Duodenal mucosa (tissue), 2 donors: ENCODE measurements around the gene DCXR.

ENCODE experiments used
- H3K27ac ChIP-seq: one replicate; pipeline ENCODE4 v1.7.0; 2013; ENCODE audit warnings: low read depth, low read length
- H3K27me3 ChIP-seq, 2 donors: one replicate each; pipeline ENCODE4 v1.7.0; 2013; ENCODE audit warnings: low read length in 2 of 2, control low read depth in 1 of 2; ENCODE audit not compliant: insufficient read depth in 2 of 2, control insufficient read depth in 1 of 2
- H3K36me3 ChIP-seq, 2 donors: one replicate each; pipeline ENCODE4 v1.7.0; 2013; ENCODE audit warnings: low read length in 2 of 2, control low read depth in 1 of 2; ENCODE audit not compliant: insufficient read depth in 2 of 2, control insufficient read depth in 1 of 2
- H3K4me1 ChIP-seq, 2 donors: one replicate each; pipeline ENCODE4 v1.7.0; 2013; ENCODE audit warnings: low read length in 2 of 2, control low read depth in 1 of 2; ENCODE audit not compliant: insufficient read depth in 2 of 2, control insufficient read depth in 1 of 2
- H3K4me3 ChIP-seq, 2 donors: one replicate each; pipeline ENCODE4 v1.7.0; 2013; ENCODE audit warnings: low read length in 2 of 2, low read depth in 1 of 2
- H3K9ac ChIP-seq, 2 donors: one replicate each; pipeline ENCODE4 v1.7.0; 2013; ENCODE audit warnings: low read length in 2 of 2, low read depth in 1 of 2
- H3K9me3 ChIP-seq, 2 donors: one replicate each; pipeline ENCODE4 v1.7.0; 2013; ENCODE audit warnings: low read length in 2 of 2, control low read depth in 1 of 2; ENCODE audit not compliant: control insufficient read depth in 1 of 2

The DCXR gene

DNA sequence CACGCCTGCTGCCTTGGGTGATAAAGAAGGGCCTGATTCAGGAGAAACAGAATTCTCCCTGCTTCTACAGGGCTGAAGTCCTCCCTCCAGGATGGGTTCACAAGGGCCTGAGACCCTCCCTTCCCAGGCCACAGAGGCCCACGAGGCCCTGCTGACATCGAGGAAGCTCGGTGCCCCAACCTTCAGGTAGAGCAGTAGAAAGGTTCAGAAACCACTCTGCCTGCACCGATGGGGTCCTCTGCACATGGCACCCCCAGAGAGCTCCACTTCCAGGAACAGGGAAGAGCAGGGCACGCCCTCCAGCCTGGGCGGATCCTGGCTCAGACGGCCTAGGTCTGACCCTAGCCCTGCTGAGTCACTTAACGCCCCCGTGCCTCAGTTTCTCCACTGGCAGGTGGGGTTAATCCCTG lies 15.6 kb downstream of the DCXR start:
- Histone ChIP-seq H3K4me1 (peaks cover 25 to 44% of the 10 kb centered on the region in 2 donors), H3K4me3 (peak overlapping the region; percentile 81 to 85), H3K27me3 (no peaks in the 10 kb centered on the region), H3K27ac (peak overlapping the region; percentile 36), H3K9me3 (no peaks in the 10 kb centered on the region), H3K36me3 (peaks cover 4 to 7% of the 10 kb centered on the region in 2 donors), H3K9ac (peak overlapping the region; percentile 80 to 86)

GRCh38 chr17:82021107-82021899 lies 16.2 kb downstream of the DCXR start:
- Histone ChIP-seq H3K4me1 (peaks cover 25 to 44% of the 10 kb centered on the region in 2 donors), H3K27me3 (no peaks in the 10 kb centered on the region), H3K9me3 (no peaks in the 10 kb centered on the region), H3K36me3 (peaks cover 4 to 7% of the 10 kb centered on the region in 2 donors), H3K9ac (peak overlapping the region; percentile 80 to 86), H3K27ac (no peak overlapping the region), H3K4me3 (peak overlapping the region; percentile 81 to 85)

DNA sequence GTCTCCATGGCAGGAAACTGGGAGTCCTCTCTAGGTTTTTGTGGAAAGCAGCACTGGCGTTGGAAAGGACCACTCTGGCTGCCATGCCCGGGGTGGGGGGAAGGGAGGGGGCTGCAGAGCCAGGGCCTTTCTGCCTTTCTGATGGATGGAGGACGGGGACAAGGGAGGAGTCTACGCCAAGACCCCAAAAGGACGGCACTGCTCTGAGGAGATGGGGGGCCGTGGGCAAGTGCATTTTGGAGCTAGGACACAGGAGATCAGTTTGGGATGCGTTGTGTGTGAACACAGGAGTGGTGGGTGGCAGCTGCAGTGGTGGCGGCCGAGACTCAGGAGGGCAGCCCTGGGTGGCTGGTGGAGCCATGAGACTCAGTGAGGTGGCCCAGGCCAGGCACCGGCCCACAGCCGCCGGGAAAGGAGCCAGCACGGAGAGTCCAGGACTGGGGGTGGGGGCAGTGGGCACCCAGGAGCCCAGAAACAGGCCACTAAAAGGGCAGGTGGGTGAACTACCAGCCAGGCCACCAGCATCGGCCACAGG lies 16.9 kb downstream of the DCXR start:
- Histone ChIP-seq H3K9ac (peak overlapping the region in 1 of 2 donors; percentile 86), H3K27ac (no peak overlapping the region), H3K9me3 (no peaks in the 10 kb centered on the region), H3K36me3 (peaks cover 4 to 7% of the 10 kb centered on the region in 2 donors), H3K27me3 (no peaks in the 10 kb centered on the region), H3K4me1 (peaks cover 25 to 44% of the 10 kb centered on the region in 2 donors), H3K4me3 (peak overlapping the region in 1 of 2 donors; percentile 81)

DNA sequence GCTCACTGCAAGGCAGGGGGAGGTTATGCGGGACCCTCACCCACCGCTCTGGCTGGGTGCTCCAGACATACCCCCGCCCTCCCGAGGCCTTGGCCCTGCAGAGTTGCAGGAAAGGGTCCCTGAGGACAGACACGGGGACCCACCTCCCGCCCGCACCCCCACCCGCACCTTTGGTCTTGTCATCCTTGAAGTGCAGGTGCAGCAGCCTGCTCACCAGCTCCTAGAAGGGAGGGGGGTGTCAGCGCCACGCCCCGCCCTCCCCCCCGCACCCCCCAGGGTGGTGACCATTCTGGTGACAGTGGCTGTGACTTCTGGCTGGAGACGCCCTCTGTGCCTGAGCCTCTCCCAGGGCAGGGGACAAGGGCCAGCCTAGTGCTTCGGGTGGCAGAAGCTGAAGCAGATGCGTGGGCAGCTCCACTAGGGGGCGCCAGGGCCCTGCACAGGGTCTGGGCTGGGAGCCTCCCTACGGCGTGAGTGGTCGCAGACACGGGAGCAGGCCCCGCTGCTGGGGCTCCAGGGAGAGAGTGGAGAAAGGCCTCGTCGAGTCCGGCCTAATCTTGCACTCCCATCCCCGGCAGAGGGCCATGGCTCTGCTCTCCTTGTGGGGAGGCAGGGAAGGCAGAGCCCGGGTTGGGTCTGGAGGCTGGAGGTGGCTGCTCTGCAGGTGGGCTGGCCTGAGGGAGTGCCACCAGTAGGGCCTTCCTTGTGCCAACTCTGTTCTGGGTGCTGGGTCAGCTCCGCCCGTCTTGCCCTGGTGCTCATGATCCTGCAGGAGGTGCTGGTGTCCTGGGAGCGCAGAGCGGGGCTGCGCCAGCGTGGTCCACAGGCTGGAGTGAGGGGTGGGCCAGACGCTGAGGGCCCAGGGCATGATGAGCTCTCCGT lies 17.6 kb downstream of the DCXR start:
- peaks cover 25 to 43% of the 10 kb centered on the region in 2 donors for H3K4me1 ChIP-seq

DNA sequence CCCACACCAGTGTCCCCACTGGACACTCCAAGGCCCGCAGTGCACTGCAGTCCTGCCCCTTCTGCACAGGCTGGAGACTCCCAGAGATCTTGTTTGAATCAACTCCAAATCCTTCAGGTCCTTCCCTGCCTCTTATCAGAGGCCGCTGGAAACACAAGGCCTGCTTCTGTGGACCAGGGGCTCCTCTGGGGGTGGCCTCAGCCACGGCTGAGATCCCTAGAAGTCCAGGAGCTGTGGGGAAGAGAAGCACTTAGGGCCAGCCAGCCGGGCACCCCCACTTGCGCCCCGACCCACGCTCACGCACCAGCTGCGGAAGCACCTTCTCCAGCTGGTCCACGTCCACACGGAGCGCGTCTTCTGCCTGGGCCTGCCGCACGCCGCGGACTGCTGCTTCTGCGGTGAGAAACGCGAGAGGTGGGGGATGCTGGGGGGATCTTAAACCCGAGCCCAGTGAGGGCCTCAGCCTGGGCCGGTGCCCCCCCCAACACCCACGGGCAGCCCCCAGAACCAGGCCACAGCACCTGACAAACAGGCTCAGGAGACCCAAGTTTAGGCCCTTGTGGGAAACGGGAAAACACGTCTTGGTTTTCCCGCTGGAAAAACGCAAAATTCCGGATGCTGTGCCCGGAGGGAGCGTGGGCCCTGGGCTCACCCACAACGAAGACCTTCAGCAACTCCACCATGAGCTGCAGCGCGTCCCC lies 18.4 kb downstream of the DCXR start:
- H3K36me3 ChIP-seq = peaks cover 4 to 7% of the 10 kb centered on the region in 2 donors
- H3K9me3 ChIP-seq = no peaks in the 10 kb centered on the region
- peaks cover 21 to 36% of the 10 kb centered on the region in 2 donors for H3K4me1 ChIP-seq
- H3K4me3 ChIP-seq = no peak overlapping the region
- H3K27me3 ChIP-seq = no peaks in the 10 kb centered on the region
- no peak overlapping the region for H3K9ac ChIP-seq
- H3K27ac ChIP-seq = no peak overlapping the region

More for the DNA sequence above, 17.6 kb downstream of the DCXR start:
- Histone ChIP-seq H3K27ac (no peak overlapping the region), H3K9ac (no peak overlapping the region), H3K4me3 (no peak overlapping the region), H3K27me3 (no peaks in the 10 kb centered on the region), H3K9me3 (no peaks in the 10 kb centered on the region), H3K36me3 (peaks cover 4 to 7% of the 10 kb centered on the region in 2 donors)

DNA sequence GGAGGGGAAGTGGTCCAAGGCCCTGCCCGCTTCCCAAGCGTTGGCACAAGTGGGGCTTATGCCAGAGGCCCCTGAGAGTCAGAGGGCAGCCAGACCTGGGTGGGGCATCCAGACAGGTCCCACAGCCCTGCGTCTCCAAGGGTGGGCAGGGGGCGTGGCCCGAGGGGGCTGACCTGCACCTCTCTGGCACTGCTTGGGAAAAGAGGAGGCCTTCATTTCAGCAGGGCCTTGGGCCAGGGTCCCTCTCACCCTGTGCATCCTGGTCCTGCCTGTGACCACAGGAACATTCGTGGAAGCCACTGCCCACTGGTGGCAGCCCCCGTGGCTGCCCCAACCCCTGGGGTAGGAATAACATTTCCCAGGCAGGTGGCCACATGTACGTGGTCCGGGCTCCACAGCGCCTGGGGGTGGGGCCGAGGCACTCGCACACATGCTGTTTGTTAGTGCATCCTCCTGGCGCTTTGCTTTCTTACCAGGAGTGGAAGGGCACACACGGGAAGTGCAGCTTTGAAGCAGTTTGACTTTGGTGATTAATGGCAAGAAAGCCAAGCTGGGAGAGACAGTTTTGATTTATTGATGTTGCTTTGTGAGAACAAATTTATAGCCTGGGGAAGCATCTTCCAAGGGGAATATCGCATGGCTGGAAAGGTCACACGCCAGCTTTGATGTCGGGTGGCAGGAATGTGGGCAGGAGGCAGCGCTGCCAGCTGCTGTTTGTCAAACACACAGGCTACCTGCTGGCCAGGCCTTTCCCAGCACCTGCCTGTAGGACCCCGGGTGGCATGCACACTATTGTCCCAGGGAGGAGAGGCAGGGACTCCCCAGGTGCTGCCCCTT lies 19.1 kb downstream of the DCXR start:
- Histone ChIP-seq H3K4me3 (no peak overlapping the region), H3K27ac (no peak overlapping the region), H3K9ac (no peak overlapping the region), H3K36me3 (peaks cover 4 to 7% of the 10 kb centered on the region in 2 donors), H3K4me1 (peaks cover 16 to 28% of the 10 kb centered on the region in 2 donors), H3K9me3 (no peaks in the 10 kb centered on the region), H3K27me3 (no peaks in the 10 kb centered on the region)

- Histone ChIP-seq H3K4me3 (no peak overlapping the region), H3K9ac (no peak overlapping the region), H3K27me3 (no peaks in the 10 kb centered on the region), H3K27ac (no peak overlapping the region), H3K9me3 (no peaks in the 10 kb centered on the region), H3K36me3 (peaks cover 4 to 7% of the 10 kb centered on the region in 2 donors), H3K4me1 (peaks cover 16 to 28% of the 10 kb centered on the region in 2 donors)
These were observed 19.8 kb downstream of the DCXR start for GRCh38 chr17:82017612-82018151.

GRCh38 chr17:82016875-82017459 lies 20.5 kb downstream of the DCXR start:
- Histone ChIP-seq H3K27ac (no peak overlapping the region), H3K9ac (no peak overlapping the region), H3K4me1 (peaks cover 13 to 25% of the 10 kb centered on the region in 2 donors), H3K36me3 (peaks cover 4 to 7% of the 10 kb centered on the region in 2 donors), H3K4me3 (no peak overlapping the region), H3K9me3 (no peaks in the 10 kb centered on the region), H3K27me3 (no peaks in the 10 kb centered on the region)
